GM21737 (cell line): Measurements from ENCODE around the gene DTX3.
"Not testable (repeated sequence)": the region's sequence is repeated elsewhere in the genome, so short reads cannot be mapped to it uniquely, and the experiment has no call there.

Source experiments
- ATAC-seq: cut with Tn5 transposase; IDR thresholded peaks from one replicate; pipeline ENCODE4 v1.9.1; 2021; ENCODE audit warnings: mild to moderate bottlenecking, moderate library complexity; ENCODE audit not compliant: unreplicated experiment

Gene DTX3

DNA sequence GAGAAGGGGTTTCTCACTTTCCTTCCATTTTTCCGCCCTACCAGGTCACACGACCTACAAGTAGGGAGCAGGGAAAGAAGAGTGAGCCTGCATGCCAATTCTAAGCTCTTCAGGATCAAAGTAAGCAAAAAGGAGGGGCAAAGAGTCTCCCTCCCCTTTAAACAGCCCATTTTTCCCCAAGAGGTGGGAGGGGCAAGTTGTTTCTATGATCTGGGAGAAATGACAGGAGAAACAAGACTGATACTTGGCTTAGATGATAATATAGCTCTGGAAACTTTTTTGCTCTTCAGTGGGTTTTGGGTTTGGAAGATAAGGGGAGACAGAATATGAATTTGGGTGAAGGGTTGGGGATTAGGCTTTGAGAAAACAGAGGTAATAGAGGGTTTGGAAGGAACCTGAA, 1.8 kb downstream of the DTX3 start:
- ATAC-seq = no peak

GRCh38 chr12:57606821-57607220, 2.2 kb downstream of the DTX3 start:
- ATAC-seq = no peak

GRCh38 chr12:57607958-57608663, 3.5 kb downstream of the DTX3 start:
- ATAC-seq = no peak

- ATAC-seq = no peak
Observed at GRCh38 chr12:57609101-57609780, 4.6 kb downstream of the DTX3 start.

GRCh38 chr12:57609781-57610553, 5.3 kb downstream of the DTX3 start:
- no peak for ATAC-seq

GRCh38 chr12:57610554-57611107, 6.0 kb downstream of the DTX3 start:
- ATAC-seq = no peak

GRCh38 chr12:57611108-57611826, 6.6 kb downstream of the DTX3 start, which contains the start of gene ARHGEF25:
ARHGEF25 (plus strand) TSS chr12:57611435; CDS start chr12:57611895, 460 bp downstream.
- no peak for ATAC-seq

DNA sequence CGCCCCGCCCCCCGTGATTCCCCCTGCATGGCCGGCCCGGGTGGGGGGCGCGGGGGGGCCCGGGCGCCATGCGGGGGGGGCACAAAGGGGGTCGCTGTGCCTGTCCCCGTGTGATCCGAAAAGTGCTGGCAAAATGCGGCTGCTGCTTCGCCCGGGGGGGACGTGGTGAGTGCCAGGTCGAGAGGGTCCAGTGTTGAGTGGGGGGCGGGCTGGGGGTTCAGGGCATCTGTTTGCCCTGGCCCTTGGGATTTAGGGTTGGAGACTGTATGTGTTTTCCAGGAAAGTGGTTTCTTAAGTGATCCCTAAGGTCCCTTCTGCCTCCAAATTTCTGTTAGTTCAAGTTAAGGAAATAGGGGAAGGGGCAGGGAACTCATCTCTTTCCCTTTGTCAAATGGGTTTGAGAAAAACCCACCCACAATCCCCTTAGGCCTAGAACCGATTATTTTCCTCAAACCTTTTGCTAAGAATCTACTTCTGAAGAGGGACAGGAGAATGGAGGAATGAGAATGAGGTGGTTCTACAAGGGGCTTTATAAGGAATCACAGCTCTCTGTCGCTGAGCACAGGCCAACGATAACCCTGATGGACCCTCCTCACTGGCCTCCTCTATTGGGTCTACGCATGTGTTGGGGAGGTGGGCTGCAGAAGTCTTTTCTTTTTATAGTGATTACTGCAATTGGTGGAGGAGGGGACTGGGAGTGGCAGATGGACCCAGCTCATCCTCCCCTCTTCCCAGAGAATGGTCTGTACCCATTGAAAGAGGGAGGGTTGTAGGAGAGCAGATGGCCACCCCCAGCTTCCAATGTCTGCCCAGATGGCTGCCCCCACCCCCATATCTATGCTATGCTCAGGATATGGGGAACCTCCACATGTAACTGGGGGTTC, 7.4 kb downstream of the DTX3 start:
- no peak for ATAC-seq

GRCh38 chr12:57612711-57613426, 8.2 kb downstream of the DTX3 start:
- ATAC-seq = no peak

DNA sequence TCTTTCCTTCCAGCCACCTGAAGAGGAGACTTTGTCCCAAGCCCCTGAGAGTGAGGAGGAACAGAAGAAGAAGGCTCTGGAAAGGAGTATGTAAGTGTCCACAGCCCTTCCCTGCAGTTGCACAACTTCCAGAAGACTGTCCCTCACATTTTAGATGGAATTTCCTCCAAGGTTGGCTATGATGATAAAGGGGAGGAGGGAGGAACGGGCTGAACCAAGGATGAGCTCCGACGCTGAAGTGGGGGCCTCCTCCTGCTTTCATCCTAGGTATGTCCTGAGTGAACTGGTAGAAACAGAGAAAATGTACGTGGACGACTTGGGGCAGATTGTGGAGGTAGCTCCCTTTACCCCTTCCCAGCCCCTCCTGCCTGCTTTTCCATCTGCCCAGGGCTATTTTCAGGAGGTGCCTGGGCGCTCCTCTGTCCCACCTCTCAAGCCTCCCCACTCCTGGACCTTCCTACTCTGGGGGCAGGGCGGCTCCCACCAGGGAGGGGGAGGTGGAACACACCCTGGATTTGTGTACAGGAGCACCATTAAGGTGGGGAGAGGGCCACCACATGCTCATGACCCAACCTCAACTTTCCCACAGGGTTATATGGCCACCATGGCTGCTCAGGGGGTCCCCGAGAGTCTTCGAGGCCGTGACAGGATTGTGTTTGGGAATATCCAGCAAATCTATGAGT, 8.9 kb downstream of the DTX3 start:
- ATAC-seq = no peak

GRCh38 chr12:57614178-57614947, 9.7 kb downstream of the DTX3 start:
- ATAC-seq = peak; percentile 47

DNA sequence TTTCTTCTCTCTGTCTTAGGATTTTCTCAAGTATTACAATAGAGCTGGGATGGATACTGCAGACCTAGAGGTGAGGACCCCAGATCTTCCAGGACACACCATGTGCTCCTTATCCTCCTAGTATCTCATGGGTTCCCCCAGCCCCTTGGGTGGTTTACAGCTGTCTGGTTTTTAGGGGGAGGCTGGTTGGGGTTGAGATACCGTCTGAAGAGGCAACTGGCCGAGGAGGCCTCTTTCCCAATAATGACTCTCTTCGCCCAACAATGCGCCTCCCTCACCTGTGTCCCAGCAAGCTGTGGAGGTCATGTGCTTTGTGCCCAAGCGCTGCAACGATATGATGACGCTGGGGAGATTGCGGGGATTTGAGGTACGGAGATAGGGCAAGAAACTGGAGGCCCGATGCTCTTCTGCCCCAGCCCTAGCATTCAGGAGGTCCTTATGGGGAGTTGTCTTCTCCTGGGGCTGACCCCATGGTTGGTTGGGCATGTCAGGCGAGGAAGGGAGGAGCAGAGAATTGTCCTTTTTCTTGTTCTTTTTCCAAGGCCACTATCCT, 10.4 kb downstream of the DTX3 start:
- no peak for ATAC-seq

DNA sequence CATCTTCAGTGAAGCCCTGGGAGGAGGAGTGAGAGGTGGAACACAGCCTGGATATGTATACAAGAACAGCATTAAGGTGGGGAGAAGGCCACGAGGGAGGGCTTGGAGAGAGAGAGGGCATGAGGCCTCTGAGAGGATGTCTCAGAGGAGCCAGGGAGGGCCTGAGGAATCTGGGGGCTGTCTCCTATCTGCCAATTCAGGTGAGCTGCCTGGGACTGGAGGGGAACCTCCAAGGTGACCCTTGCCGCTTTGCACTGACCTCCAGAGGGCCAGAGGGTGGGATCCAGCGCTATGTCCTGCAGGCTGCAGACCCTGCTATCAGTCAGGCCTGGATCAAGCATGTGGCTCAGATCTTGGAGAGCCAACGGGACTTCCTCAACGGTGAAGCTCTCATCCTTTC, 11.0 kb downstream of the DTX3 start:
- ATAC-seq = no peak

GRCh38 chr12:57616383-57617101, 11.9 kb downstream of the DTX3 start:
- no peak for ATAC-seq

GRCh38 chr12:57617942-57618341, 13.3 kb downstream of the DTX3 start:
- no peak for ATAC-seq

DNA sequence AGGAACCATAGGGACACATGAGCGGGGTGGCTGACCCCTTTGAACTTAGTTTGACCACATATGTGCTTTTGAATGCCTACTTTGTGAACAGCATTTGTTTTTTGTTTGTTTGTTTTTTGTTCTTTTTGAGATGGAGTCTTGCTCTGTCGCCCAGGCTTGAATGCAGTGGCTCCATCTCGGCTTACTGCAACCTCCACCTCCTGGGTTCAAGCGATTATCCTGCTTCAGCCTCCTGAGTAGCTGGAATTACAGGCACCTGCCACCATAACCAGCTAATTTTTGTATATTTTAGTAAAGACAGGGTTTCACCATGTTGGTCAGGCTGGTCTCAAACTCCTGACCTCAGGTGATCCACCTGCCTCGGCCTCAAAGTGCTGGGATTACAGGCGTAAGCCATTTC, 13.8 kb downstream of the DTX3 start:
- ATAC-seq = not testable (repeated sequence)

- ATAC-seq = no peak
Observed at GRCh38 chr12:57618966-57619433, 14.4 kb downstream of the DTX3 start.
